HG03095 (cell line): Measurements from ENCODE around the gene ADORA1.

ENCODE experiments used
- ATAC-seq: cut with Tn5 transposase; IDR thresholded peaks from one replicate; pipeline ENCODE4 v1.9.1; 2021; ENCODE audit warnings: moderate library complexity; ENCODE audit not compliant: unreplicated experiment

ADORA1 gene

DNA sequence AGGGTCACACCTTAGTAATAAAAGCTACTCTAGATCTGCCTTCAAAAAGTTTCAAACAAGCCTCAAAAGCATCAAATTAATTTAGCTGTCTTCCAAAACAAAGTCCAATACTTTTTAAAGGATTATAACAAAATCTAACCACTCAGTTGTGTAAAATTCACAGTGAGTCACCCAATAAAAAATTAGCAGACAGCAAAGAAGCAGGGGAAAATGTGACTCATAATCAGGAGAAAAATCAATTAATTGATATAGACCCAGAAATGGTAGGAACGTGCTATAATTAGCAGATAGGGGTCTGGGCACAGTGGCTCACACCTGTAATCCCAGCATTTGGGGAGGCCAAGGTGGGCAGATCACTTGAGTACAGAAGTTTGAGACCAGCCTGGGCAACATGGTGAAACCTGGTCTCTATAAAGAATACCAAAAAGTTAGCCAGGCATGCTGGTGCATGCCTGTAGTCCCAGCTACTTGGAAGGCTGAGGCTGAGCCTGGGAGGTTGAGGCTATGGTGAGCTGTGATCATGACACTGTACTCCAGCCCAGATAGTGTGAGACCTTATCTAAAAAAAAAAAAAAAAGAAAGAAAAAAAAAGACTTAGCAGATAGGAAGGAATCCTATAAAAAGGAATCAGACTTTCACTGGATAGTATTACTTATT lies 33.6 kb upstream of the ADORA1 start:
- ATAC-seq: no peak

DNA sequence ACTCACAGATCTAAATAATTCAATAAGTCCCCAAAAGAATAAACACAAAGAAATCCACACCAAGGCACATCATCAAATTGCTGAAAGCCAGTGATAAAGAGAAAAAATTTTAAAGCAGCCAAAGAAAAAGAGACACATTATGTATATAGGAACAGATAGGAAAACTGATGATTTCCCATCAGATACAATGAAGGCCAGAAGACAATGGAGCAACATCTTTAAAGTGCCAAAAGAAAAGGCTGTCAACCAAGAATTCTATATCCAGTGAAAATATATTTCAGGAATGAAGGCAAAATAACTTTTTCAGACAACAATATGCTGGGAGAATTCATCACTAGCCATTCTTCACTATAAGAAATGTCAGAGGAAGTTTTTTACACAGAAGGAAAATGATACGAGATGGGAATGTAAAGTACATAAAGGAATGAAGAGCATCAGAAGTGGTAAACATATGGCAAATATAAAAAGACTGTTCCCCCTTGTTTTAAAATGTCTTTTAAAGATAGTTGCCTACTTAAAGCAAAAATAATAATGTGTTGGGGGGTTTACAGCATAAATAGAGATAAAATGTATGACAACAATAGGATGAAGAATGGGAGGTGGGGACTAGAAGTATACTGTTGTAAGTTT lies 32.4 kb upstream of the ADORA1 start:
- no peak for ATAC-seq

DNA sequence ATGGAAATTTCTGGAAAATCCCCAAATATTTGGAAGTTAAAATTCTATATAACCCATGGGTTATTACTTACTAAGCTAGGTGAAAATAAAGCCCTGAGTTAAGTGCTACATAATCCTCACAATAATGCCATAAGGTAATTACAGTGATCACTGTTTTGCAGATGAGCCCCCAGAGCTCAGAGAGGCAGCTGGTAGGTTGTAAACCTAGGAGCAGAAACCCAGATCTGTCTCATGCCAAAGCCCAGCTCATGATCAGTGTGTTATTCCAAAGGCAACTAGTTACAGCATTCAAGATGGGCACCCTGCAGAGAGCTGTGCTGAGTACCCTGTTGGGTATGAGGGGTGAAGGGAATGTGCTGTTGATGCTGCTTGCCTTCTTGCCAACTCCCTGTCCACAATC lies 31.0 kb upstream of the ADORA1 start:
- no peak for ATAC-seq

- ATAC-seq: no peak
Measured at GRCh38 chr1:203097001-203097400, 30.5 kb upstream of the ADORA1 start.

- no peak for ATAC-seq
Measured at GRCh38 chr1:203098445-203098844, 29.1 kb upstream of the ADORA1 start.

GRCh38 chr1:203098914-203099520 lies 28.5 kb upstream of the ADORA1 start:
- ATAC-seq: no peak

DNA sequence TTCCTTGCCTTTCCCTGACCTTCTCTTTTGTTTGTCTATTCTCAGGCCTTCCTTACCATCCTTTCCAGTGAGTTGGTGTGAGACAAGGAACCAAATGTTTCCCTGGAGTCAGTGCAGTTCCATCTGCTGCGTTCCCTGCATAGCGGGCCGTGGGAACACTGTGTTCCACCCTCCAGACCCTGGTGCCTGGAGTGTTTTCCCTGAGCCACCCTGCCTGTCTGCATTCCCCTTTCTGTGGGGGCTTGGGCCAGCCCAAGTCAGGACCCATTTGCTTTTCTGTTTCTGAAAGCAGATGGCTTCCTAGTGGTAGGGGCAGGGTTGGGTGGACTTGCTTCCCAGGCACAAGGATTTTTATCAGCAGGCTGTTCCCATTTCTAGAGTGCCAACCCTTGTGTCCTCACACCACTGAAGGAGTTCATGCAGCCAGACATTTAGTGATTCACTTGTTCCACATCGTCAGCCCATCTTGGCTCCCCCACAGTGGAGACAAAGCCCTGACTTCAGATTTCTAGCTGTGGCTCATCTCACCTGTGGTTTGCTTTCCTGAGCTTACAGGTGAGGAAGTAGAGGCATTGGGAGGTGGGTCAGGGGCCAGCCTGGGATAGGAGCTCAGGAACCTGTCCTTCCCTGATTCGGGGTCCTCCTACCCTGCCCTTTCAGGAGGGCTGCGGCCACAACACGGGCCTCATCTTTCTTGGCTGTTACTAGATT lies 27.6 kb upstream of the ADORA1 start:
- ATAC-seq: no peak

DNA sequence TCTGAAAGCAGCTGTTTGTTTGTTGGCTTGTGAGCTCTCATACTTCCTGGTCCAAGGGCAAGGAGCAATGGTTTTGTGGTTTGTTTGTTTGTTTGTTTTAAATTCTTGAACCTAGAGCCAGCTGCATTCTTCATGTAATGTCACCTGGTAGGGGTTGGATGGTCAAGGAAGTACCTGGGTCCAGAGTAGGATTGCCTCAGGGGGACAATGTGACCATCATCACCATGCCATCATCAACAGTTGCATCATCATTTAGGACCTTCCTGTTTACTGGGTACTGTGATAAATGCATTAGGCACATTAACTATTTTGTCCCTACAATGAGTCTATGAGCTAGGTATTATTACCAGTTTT lies 27.0 kb upstream of the ADORA1 start:
- ATAC-seq: no peak

DNA sequence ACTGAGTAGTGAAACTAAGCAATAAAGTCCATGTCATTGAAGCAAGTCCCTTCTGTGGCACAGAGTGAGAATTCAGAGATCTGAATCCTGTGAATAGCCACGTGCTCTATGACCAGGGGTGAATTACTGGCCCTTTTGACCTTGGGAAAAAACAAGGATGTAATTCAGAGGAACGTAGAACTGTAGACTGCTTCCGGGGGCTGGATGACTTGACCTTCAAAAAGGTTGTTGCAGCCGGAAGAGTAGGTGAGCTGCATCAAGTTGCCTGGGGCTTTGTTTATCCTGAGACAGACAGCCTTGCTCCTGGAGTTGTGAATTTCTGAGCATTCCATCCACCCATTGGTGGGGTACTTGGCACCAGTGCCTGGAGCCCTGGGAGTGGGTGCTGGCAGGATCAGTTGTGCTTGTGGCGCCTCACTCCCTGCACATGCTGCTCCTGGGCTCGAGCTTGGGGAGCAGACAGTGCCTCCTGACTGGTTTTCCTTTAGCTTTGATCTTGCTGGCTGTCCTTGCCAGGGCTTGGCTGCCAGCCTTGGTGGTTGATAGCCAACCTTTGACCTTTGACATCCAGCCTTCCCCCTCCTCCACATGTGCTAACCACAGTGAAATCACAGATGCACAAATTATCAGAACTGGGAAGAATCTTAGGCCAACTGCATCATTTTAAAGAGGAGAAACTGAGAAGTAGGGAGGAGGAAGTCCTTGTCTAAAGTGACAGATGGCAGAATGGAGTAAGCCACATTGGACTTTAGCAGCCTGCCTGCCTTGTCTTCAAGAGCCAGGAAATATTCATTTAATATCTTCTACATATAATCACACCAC lies 25.5 kb upstream of the ADORA1 start:
- ATAC-seq: no peak

GRCh38 chr1:203103216-203103615 lies 24.3 kb upstream of the ADORA1 start:
- ATAC-seq: no peak

DNA sequence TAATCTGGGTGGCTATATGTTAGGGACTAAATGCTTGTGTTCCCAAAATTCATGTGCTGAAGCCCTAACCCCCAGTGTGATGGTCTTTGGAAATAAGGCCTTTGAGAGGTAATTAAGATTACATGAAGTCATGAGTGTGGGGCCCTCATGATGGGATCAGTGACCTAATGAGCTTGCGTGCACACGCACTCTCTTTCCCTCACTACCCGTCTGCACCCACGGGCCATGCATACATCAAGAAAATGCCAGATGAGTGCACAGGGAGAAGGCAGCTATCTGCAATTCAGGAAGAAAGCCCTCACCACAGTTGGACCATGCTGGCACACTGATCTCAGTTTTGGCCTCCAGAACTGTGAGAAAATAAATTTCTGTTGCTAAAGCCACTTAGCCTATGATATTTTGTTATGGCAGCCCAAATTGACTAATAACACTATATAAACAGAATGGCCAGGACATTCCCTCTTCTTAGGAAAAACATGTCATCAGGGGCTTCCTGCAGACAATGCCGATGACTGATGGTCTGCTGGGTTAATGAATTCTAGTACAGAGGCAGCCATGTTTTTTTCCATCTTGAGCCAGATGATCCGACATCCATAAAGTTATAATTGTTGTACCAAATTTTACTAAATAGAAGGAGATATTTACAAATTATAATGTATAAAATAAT lies 23.6 kb upstream of the ADORA1 start:
- ATAC-seq: no peak

DNA sequence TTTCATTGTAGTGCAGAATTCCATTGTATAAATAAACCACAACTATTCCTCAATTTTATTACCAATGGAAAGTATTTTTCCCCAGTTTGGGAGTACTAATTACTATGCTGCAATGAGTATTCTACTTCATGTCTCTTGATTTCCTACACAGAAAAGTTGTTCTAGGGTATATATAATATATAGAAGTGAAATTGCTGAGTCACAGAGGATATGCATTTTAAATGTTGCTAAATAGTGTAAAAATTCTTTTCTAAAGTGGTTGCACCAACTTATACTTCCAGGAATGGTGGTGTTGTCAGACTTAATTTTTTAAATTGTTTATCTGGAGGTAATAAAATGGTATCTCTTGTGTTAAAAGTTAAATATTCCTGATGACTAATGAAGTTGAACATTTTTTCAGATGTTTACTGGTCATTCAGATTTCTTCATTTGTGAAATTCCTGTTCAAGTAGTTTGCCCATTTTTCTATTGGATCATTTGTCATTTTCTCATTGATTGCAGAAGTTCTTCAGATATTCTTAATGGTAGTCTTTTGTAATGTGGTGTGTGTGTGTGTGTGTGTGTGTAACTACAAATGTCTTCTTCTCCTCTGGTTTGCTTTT lies 22.6 kb upstream of the ADORA1 start:
- ATAC-seq: no peak

GRCh38 chr1:203112475-203112874 lies 15.1 kb upstream of the ADORA1 start:
- no peak for ATAC-seq

- ATAC-seq: no peak
Measured at GRCh38 chr1:203113308-203113707, 14.2 kb upstream of the ADORA1 start.

DNA sequence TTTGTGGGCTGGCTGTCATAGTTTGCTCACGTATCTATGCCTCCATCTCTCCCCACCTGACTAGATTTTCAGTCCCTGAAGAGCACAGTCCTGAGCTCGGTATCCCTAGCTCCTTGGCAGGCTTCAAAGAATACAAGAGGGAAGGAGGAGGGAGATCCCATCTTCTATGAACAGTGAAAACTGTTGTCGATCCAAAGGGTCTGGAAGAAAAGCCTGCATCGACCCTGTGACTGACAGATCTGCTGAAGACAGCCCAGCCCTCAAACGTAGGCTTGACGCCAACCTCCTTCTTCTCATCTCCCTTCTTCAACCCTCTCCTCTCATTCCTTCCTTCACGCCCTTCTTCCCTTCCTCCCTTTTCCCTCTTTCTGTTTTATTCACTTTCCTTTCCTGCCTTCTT lies 13.3 kb upstream of the ADORA1 start:
- ATAC-seq: no peak

DNA sequence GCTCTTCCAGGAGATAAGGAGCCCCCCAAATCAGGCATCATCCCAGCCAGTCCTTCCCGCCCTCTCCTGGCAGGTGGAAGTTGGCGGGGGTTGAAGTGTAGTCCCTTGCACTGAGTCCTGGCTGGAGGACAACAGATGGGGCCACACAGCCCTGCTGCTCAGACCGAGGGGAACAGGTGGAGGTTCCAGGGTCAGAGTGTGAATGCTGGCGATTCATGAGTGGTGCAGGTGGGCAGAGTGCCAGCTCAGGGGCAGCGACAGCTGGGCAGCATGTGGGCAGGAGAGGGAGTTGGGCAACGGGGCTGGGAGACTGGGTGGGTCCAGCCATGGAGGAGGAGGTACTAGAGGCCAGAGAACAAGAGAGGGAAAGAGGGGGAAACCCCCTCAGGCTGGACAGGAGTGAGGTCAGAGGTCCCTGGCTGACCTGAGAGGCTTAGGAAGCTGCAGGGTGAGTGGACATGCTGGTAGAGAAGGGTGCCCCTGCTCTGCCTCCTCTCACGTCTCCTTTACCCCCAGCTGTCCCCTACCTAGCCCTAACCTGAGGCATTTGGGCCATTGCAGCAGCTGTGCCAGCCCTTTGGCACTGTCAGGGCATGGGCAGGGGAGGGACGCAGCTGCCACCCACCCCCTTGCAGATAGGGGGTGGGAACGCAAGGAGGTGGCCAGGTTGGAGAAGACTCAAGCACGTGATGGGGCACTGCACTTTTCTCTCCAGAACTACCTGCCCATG lies 11.3 kb upstream of the ADORA1 start:
- no peak for ATAC-seq

DNA sequence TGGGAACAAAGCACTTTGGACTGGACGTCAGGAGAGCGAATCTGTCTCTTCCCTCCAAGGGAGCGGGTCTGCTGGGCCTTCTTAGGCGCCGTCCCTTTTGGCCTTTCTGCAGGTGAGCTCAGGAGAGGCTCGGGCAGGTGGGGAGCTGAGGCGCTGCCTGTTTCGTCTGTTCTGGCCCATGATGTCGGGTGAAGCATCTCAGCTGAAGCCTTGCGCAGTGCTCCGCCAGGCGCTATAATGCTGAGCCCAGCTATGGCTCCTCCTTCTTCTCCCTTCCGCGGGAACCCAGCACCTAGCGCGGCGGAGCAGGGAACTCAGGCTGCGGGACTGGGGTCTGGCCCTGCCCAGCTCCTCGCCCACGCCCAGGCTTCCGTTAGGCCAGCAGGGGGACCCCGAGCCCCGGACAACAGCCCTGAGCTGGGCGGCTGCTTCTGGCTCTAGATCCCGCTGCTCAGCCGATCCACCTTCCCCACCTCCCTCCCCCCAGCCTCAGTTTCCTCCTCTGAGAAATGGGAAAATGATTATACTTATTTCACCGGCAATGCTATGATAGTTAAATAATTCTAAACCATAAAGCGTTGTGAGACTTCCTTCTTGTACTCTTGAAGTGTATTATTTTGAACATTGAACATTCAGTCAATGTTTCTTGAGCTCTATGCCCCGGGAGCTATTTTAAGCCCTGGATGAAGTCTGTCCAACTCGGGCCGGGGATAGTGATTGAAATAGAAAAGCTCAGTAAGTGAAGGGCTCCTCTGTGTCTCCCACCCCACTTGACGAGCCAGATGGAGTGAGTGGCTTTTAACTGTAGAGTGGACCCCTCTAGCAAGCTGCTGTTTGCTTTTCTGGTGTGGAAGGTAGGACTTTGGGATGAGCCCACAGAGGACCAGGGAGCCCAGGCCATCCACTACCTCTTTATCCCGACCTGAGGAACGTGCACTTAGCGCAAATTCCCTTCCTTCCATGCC lies 9.6 kb upstream of the ADORA1 start:
- no peak for ATAC-seq
